H1 (cell line): ENCODE measurements around the gene NPR2. TPM values are rescaled to one million over a fixed set of nuclear protein-coding genes. Genes with fewer than 3 reads are reported as not detected.

ENCODE experiments used
- CTCF ChIA-PET: fragments of 300-600 bp; sonication (Branson Sonifier 250); formaldehyde crosslinking; loops from one replicate; lab custom pipeline; 2021; ENCODE audit not compliant: partially characterized antibody; lab: Charles Lee
- POLR2A ChIA-PET: fragments of 300-600 bp; sonication (Branson Sonifier 250); formaldehyde crosslinking; loops from one replicate; lab custom pipeline; 2021; ENCODE audit warnings: inconsistent platforms; ENCODE audit not compliant: partially characterized antibody; lab: Charles Lee
- DNase-seq, 2 experiments: peaks; one replicate each; pipeline versions ENCODE4 v3.0.0 to v3.0.0-alpha.2; 2010 to 2022; ENCODE audit warnings: low spot score in 2 of 2, low read depth in 1 of 2, mixed read lengths in 1 of 2
- FAIRE-seq: peaks from 2 replicates; lab custom pipeline; 2011; peaks lifted over from hg19 to GRCh38; lab: Jason Lieb, UNC
- H2AFZ ChIP-seq: 2 replicates; pipeline ENCODE4 v1.8.1; 2012; ENCODE audit warnings: low read length, inconsistent platforms
- H2AK5ac ChIP-seq: 2 replicates; pipeline ENCODE4 v1.6.1; 2013; ENCODE audit warnings: low read depth, low read length
- H2BK120ac ChIP-seq: replicated peaks from 2 replicates; pipeline ENCODE3; 2013; ENCODE audit warnings: low read depth, low read length, inconsistent platforms
- H2BK12ac ChIP-seq: 2 replicates; pipeline ENCODE4 v1.6.1; 2013; ENCODE audit warnings: low read depth, low read length
- H2BK15ac ChIP-seq: 2 replicates; pipeline ENCODE4 v1.6.1; 2013; ENCODE audit warnings: low read length
- H2BK20ac ChIP-seq: 2 replicates; pipeline ENCODE4 v1.6.1; 2013; ENCODE audit warnings: low read length
- H2BK5ac ChIP-seq: 2 replicates; pipeline ENCODE4 v1.6.1; 2013; ENCODE audit warnings: low read depth, low read length
- H3K14ac ChIP-seq: 2 replicates; pipeline ENCODE4 v1.6.1; 2013; ENCODE audit warnings: inconsistent platforms; ENCODE audit not compliant: insufficient read length
- H3K18ac ChIP-seq: 2 replicates; pipeline ENCODE4 v1.6.1; 2013; ENCODE audit warnings: low read length; ENCODE audit errors: extremely low read depth
- H3K23ac ChIP-seq: 2 replicates; pipeline ENCODE4 v1.6.1; 2013; ENCODE audit warnings: inconsistent platforms; ENCODE audit not compliant: insufficient read length
- H3K23me2 ChIP-seq: 2 replicates; pipeline ENCODE4 v1.6.1; 2013; ENCODE audit warnings: low read depth, low read length
- H3K27ac ChIP-seq: 2 replicates; pipeline ENCODE4 v1.6.1; 2011; ENCODE audit warnings: low read depth, low read length, inconsistent platforms
- H3K27me3 ChIP-seq, 4 experiments: replicated peaks in 1 of 4; 1 replicate in 1 of 4; 2 replicates in 3 of 4; pipeline versions ENCODE4 v1.6.1 to v1.8.1; 2011 to 2013; ENCODE audit warnings: low read length in 3 of 4, mild to moderate bottlenecking in 3 of 4, inconsistent platforms in 2 of 4, mixed read lengths in 2 of 4, moderate library complexity in 1 of 4; ENCODE audit not compliant: control insufficient read depth in 3 of 4, insufficient read depth in 3 of 4; ENCODE audit errors: extremely low read depth in 1 of 4
- H3K36me3 ChIP-seq, 4 experiments: 2 replicates each; pipeline versions ENCODE4 v1.6.1 to v1.8.1; 2011 to 2013; ENCODE audit warnings: mild to moderate bottlenecking in 4 of 4, low read length in 3 of 4, moderate library complexity in 2 of 4, control low read depth in 1 of 4, inconsistent platforms in 1 of 4; ENCODE audit not compliant: insufficient read depth in 4 of 4, control insufficient read depth in 2 of 4
- H3K4ac ChIP-seq: replicated peaks from 2 replicates; pipeline ENCODE3; 2013; ENCODE audit warnings: low read length, low read depth, mixed read lengths, inconsistent platforms; ENCODE audit not compliant: insufficient read length
- H3K4me1 ChIP-seq, 4 experiments: replicated peaks in 1 of 4; 1 replicate in 1 of 4; 2 replicates in 3 of 4; pipeline versions ENCODE4 v1.6.1 to v1.8.1; 2011 to 2013; ENCODE audit warnings: low read length in 3 of 4, inconsistent platforms in 2 of 4, mixed read lengths in 1 of 4; ENCODE audit not compliant: insufficient read depth in 4 of 4, control insufficient read depth in 3 of 4
- H3K4me2 ChIP-seq, 2 experiments: 2 replicates each; pipeline versions ENCODE4 v1.6.1 to v1.8.1; 2011 to 2013; ENCODE audit warnings: low read depth in 2 of 2, low read length in 2 of 2, control low read depth in 1 of 2, inconsistent platforms in 1 of 2, mild to moderate bottlenecking in 1 of 2; ENCODE audit not compliant: insufficient read depth in 1 of 2
- H3K4me3 ChIP-seq, 4 experiments: fragments of 200-600, 300-600 bp in 1 of 4; sonication (generic), shearing (Covaris generic), sonication (Bioruptor Twin) in 1 of 4; 2 replicates each; pipeline versions ENCODE4 v1.5.1 to v1.8.1; 2011 to 2016; ENCODE audit warnings: low read length in 4 of 4, low read depth in 3 of 4, control low read depth in 2 of 4, inconsistent platforms in 2 of 4, mild to moderate bottlenecking in 2 of 4, mixed read lengths in 1 of 4, moderate library complexity in 1 of 4; ENCODE audit not compliant: insufficient read depth in 2 of 4; ENCODE audit errors: extremely low read depth in 1 of 4
- H3K56ac ChIP-seq: replicated peaks from 2 replicates; pipeline ENCODE3; 2013; ENCODE audit warnings: low read depth, mild to moderate bottlenecking, mixed read lengths, low read length, inconsistent platforms; ENCODE audit not compliant: insufficient read length
- H3K79me1 ChIP-seq: 2 replicates; pipeline ENCODE4 v1.6.1; 2013; ENCODE audit warnings: low read depth, low read length, control low read depth
- H3K79me2 ChIP-seq, 2 experiments: 2 replicates each; pipeline versions ENCODE4 v1.6.1 to v1.8.1; 2012 to 2013; ENCODE audit warnings: low read length in 2 of 2, mild to moderate bottlenecking in 2 of 2, inconsistent platforms in 1 of 2; ENCODE audit not compliant: insufficient read depth in 2 of 2, control insufficient read depth in 1 of 2
- H3K9ac ChIP-seq, 4 experiments: replicated peaks in 1 of 4; 1 replicate in 1 of 4; 2 replicates in 3 of 4; pipeline versions ENCODE4 v1.6.1 to v1.8.1; 2011 to 2013; ENCODE audit warnings: low read depth in 3 of 4, low read length in 3 of 4, control low read depth in 2 of 4, mild to moderate bottlenecking in 2 of 4, moderate library complexity in 2 of 4, inconsistent platforms in 1 of 4; ENCODE audit errors: extremely low read depth in 1 of 4
- H3K9me3 ChIP-seq, 2 experiments: 2 replicates each; pipeline versions ENCODE4 v1.6.1 to v1.8.1; 2012 to 2013; ENCODE audit warnings: mild to moderate bottlenecking in 2 of 2, moderate library complexity in 2 of 2, control low read depth in 1 of 2, inconsistent platforms in 1 of 2, low read depth in 1 of 2, low read length in 1 of 2, mixed read lengths in 1 of 2; ENCODE audit not compliant: insufficient read depth in 2 of 2
- H4K20me1 ChIP-seq, 2 experiments: replicated peaks in 1 of 2; 2 replicates each; pipeline versions ENCODE3 to v1.8.1; 2011 to 2013; ENCODE audit warnings: inconsistent platforms in 2 of 2, low read length in 2 of 2, mild to moderate bottlenecking in 1 of 2; ENCODE audit not compliant: insufficient read depth in 2 of 2, control insufficient read depth in 1 of 2
- H4K5ac ChIP-seq: 2 replicates; pipeline ENCODE4 v1.6.1; 2013; ENCODE audit warnings: low read length, low read depth, mixed read lengths, inconsistent platforms; ENCODE audit not compliant: insufficient read length
- H4K8ac ChIP-seq: 2 replicates; pipeline ENCODE4 v1.8.0; 2013; ENCODE audit warnings: mild to moderate bottlenecking, moderate library complexity, low read length, inconsistent platforms; ENCODE audit not compliant: insufficient read depth; ENCODE audit errors: extremely low read depth
- H4K91ac ChIP-seq: replicated peaks from 2 replicates; pipeline ENCODE3; 2013; ENCODE audit warnings: low read length, mixed read lengths, inconsistent platforms; ENCODE audit not compliant: insufficient read length
- ATF2 ChIP-seq: IDR thresholded peaks from 2 replicates; pipeline ENCODE4 v1.6.1; 2012; ENCODE audit warnings: low read length, inconsistent platforms
- GABPA ChIP-seq: IDR thresholded peaks from 2 replicates; pipeline ENCODE4 v1.6.1; 2011; ENCODE audit warnings: mild to moderate bottlenecking, low read length, moderate library complexity, borderline replicate concordance; ENCODE audit not compliant: insufficient read depth
- KDM1A ChIP-seq: fragments of 200-600, 300-600 bp; sonication (generic); IDR thresholded peaks from 2 replicates; pipeline ENCODE4 v1.7.1; 2016; ENCODE audit warnings: mild to moderate bottlenecking, low read length, borderline replicate concordance
- NANOG ChIP-seq: IDR thresholded peaks from 2 replicates; pipeline ENCODE4 v1.6.1; 2011; ENCODE audit warnings: low read length, low read depth, mild to moderate bottlenecking, inconsistent platforms; ENCODE audit not compliant: insufficient read depth, poor library complexity, severe bottlenecking
- RXRA ChIP-seq: IDR thresholded peaks from 2 replicates; pipeline ENCODE4 v1.6.1; 2011; ENCODE audit warnings: low read depth, mild to moderate bottlenecking, low read length, moderate library complexity; ENCODE audit not compliant: insufficient read depth
- SP1 ChIP-seq: IDR thresholded peaks from 2 replicates; pipeline ENCODE4 v1.6.1; 2011; ENCODE audit warnings: low read depth, low read length
- SP4 ChIP-seq: IDR thresholded peaks from 2 replicates; pipeline ENCODE4 v1.6.1; 2012; ENCODE audit warnings: low read length, inconsistent platforms
- TCF12 ChIP-seq: IDR thresholded peaks from 2 replicates; pipeline ENCODE4 v1.6.1; 2011; ENCODE audit warnings: low read depth, mild to moderate bottlenecking, low read length
- USF2 ChIP-seq: IDR thresholded peaks from 2 replicates; pipeline ENCODE4 v1.6.1; 2011; ENCODE audit warnings: low read length, improper control_type of control experiment
- WGBS, 2 experiments: shearing (Covaris generic) in 1 of 2; methylation state at CpG; one replicate each; pipeline versions ENCODE4 v1.1.6 to v1.1.7; 2013 to 2015; ENCODE audit warnings: low lambda C conversion rate in 2 of 2, mixed read lengths in 2 of 2, inconsistent platforms in 1 of 2, low coverage in 1 of 2, missing lambda C conversion rate in 1 of 2; ENCODE audit not compliant: insufficient replicate concordance in 2 of 2, insufficient coverage in 1 of 2, insufficient read length in 1 of 2; ENCODE audit errors: extremely low coverage in 1 of 2, missing lambda C conversion rate in 1 of 2; 5-methylcytosine and 5-hydroxymethylcytosine counted together
- polyA plus RNA-seq, 7 experiments: library from polyadenylated mRNA; depleted of rRNA in 3 of 7; stranded (reverse) in 5 of 7; unstranded in 2 of 7; fragments of >200 nt in 5 of 7; fragments of 200-250 nt in 2 of 7; gene quantifications; 1 replicate in 5 of 7; 2 replicates in 1 of 7; 4 replicates in 1 of 7; pipeline versions ENCODE4 v1.2.1 to v1.2.3, GENCODE V29; 2011 to 2013; ENCODE audit warnings: missing spikeins in 2 of 7, mixed read lengths in 2 of 7
- total RNA-seq: library from RNA; stranded (reverse); fragmentation: NEBNext Ultra II Directional; extraction: Animal tissue kit (Norgen Biotek cat#: 25700); gene quantifications from 2 replicates; pipeline ENCODE4 v1.2.1, GENCODE V29; 2021

NPR2 gene
- total and polyA plus RNA-seq, 2 of the 8 experiments (the other 6 are each of a cell fraction or from before 2014, with no cell fraction given) = 11.0 to 17.0 TPM

DNA sequence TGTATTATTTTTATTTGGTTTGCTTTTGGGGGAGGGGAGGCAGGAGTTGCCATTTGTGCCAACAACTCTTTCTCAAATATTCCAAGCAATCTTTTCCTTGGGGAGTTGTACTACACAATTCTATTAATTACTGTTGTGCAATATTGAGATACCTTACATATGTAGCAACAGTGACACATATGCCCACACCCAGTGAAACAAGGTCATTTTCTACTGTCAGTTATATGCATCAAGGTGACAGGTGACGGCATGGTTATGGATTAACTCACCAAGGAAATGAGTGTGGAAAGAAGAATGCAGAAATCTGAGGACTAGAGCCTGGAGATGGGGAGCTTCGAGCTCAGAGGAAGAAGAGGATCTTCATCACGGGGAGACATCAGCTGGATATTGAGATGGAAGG is 19.4 kb upstream of the NPR2 start:
- Histone ChIP-seq H3K79me2 (no peaks in the 10 kb centered on the region), H3K4me1 (peaks cover 0 to 6% (median 4%) of the 10 kb centered on the region in 4 experiments; a peak in 6 of 7 replicates), H3K27ac (no peak overlapping the region), H3K9me3 (no peaks in the 10 kb centered on the region), H3K4me3 (no peak overlapping the region), H4K20me1 (no peaks in the 10 kb centered on the region), H2BK20ac (no peak overlapping the region), H3K4me2 (no peak overlapping the region), H2BK120ac (no peak overlapping the region), H3K27me3 (no peaks in the 10 kb centered on the region), H3K18ac (no peak overlapping the region), H3K56ac (no peak overlapping the region), H3K4ac (no peak overlapping the region), H3K23ac (no peak overlapping the region), H3K14ac (no peak overlapping the region), H2BK5ac (no peak overlapping the region), H3K9ac (no peak overlapping the region), H3K23me2 (no peaks in the 10 kb centered on the region), H4K5ac (no peak overlapping the region), H4K8ac (no peak overlapping the region), H3K36me3 (no peaks in the 10 kb centered on the region), H2BK12ac (no peak overlapping the region), H4K91ac (no peak overlapping the region), H2AFZ (no peak overlapping the region), H2AK5ac (no peak overlapping the region), H2BK15ac (no peak overlapping the region), H3K79me1 (no peaks in the 10 kb centered on the region)
- ChIA-PET POLR2A (interaction anchor here (1.2 kb wide), 1 partner anchor 38 kb away, joined by 3 read pairs; no protein-coding TSS in a partner anchor), CTCF (interaction anchor here (1.2 to 3.2 kb wide), 3 partner anchors 9 to 114 kb away, joined by 3 to 12 read pairs (median 4); partner anchors contain the start of genes CCDC107 and RMRP)
- DNase-seq (no peak), FAIRE-seq (no peak)
- 95% methylated on average over 3 of the region's 3 CpGs; no CpG with 5 or more reads in 1 of the 2 experiments for WGBS, 2 experiments
- TF ChIP-seq GABPA (no peak), ATF2 (no peak), SP1 (no peak), USF2 (no peak), NANOG (no peak), TCF12 (no peak), SP4 (no peak), RXRA (no peak), KDM1A (no peak)
